HCT116 (cell line): ENCODE results near the gene ZNF14. TPM values are rescaled to one million over a fixed set of nuclear protein-coding genes. Genes with fewer than 3 reads are reported as not detected.

ENCODE experiments used
- ATAC-seq: fragments of 200-7000 bp; cut with Tn5 transposase; 2 replicates; pipeline ENCODE4 v1.9.1; 2020; ENCODE audit warnings: mild to moderate bottlenecking, moderate library complexity
- BruUV-seq: library from RNA; stranded (reverse); fragments of 400-500 nt; replicated peaks from 2 replicates; lab custom pipeline; 2021; lab: Mats Ljungman, UMichigan
- CTCF ChIA-PET: fragments of 300-600 bp; sonication (Branson Sonifier 250); formaldehyde crosslinking; loops from one replicate; lab custom pipeline; 2021; ENCODE audit warnings: antibody characterized with exemption; lab: Charles Lee
- POLR2A ChIA-PET: fragments of 300-600, 350-600 bp; sonication (Branson Sonifier 250); formaldehyde crosslinking; loops from one replicate; lab custom pipeline; 2021; ENCODE audit warnings: antibody characterized with exemption; lab: Charles Lee
- RAD21 ChIA-PET, 2 experiments: fragments of 300-600 bp; sonication (Branson Sonifier 250); formaldehyde crosslinking; loops; one replicate each; lab custom pipeline; 2023; ENCODE audit warnings: low total read pairs in 2 of 2; ENCODE audit not compliant: uncharacterized antibody in 2 of 2, unreplicated experiment in 2 of 2, low non-redundant PET in 1 of 2; lab: Charles Lee
- DNase-seq: peaks from one replicate; pipeline ENCODE4 v3.0.0-alpha.2; 2010; ENCODE audit warnings: low read depth, low spot score
- H2AFZ ChIP-seq: fragments of 200-600 bp; shearing (Covaris generic), sonication (generic); 2 replicates; pipeline ENCODE4 v1.6.1; 2017; ENCODE audit warnings: low read depth, mixed run types, mixed read lengths, antibody characterized with exemption, low read length; ENCODE audit not compliant: poor library complexity, severe bottlenecking
- H3K27ac ChIP-seq: 2 replicates; pipeline ENCODE4 v1.5.1; 2012; ENCODE audit warnings: low read depth, low read length
- H3K27me3 ChIP-seq: fragments of 200-600 bp; sonication (generic); 2 replicates; pipeline ENCODE4 v1.6.1; 2016; ENCODE audit warnings: mixed run types, low read length, mixed read lengths; ENCODE audit not compliant: insufficient read depth
- H3K36me3 ChIP-seq, 2 experiments: fragments of 200-500 bp in 1 of 2; fragments of 200-600 bp in 1 of 2; sonication (Bioruptor generic) in 1 of 2; sonication (generic) in 1 of 2; 2 replicates each; pipeline versions ENCODE4 v1.5.1 to v1.6.1; 2014 to 2016; ENCODE audit warnings: low read length in 2 of 2, inconsistent platforms in 1 of 2, mixed read lengths in 1 of 2, mixed run types in 1 of 2; ENCODE audit not compliant: insufficient read depth in 2 of 2, control insufficient read depth in 1 of 2
- H3K4me1 ChIP-seq, 2 experiments: fragments of 200-600 bp in 1 of 2; sonication (generic) in 1 of 2; 2 replicates each; pipeline versions ENCODE4 v1.5.1 to v1.6.1; 2012 to 2017; ENCODE audit warnings: low read length in 2 of 2, inconsistent platforms in 1 of 2, mild to moderate bottlenecking in 1 of 2, mixed read lengths in 1 of 2, mixed run types in 1 of 2, moderate library complexity in 1 of 2; ENCODE audit not compliant: insufficient read depth in 2 of 2, control insufficient read depth in 1 of 2
- H3K4me2 ChIP-seq: fragments of 200-600 bp; sonication (generic); 2 replicates; pipeline ENCODE4 v1.6.1; 2017; ENCODE audit warnings: mixed run types, low read length, mixed read lengths
- H3K4me3 ChIP-seq, 2 experiments: fragments of 200-600 bp in 1 of 2; sonication (generic) in 1 of 2; replicated peaks in 1 of 2; 2 replicates each; pipeline ENCODE4 v1.5.1; 2011 to 2016; ENCODE audit warnings: low read length in 2 of 2, control low read depth in 1 of 2, low read depth in 1 of 2, mild to moderate bottlenecking in 1 of 2, mixed read lengths in 1 of 2, mixed run types in 1 of 2
- H3K79me2 ChIP-seq: fragments of 200-600 bp; sonication (generic); 2 replicates; pipeline ENCODE4 v1.6.1; 2017; ENCODE audit warnings: mild to moderate bottlenecking, mixed run types, low read length, moderate library complexity, mixed read lengths; ENCODE audit not compliant: insufficient read depth
- H3K9ac ChIP-seq: fragments of 200-600 bp; sonication (generic); 2 replicates; pipeline ENCODE4 v1.6.1; 2016; ENCODE audit warnings: low read length, mixed read lengths
- H3K9me2 ChIP-seq: fragments of 200-600 bp; sonication (generic), shearing (Covaris generic); 2 replicates; pipeline ENCODE4 v1.6.1; 2017; ENCODE audit warnings: mixed run types, mild to moderate bottlenecking, moderate library complexity; ENCODE audit not compliant: insufficient read depth
- H3K9me3 ChIP-seq, 2 experiments: fragments of 200-500 bp in 1 of 2; fragments of 200-600 bp in 1 of 2; sonication (Bioruptor generic) in 1 of 2; sonication (generic) in 1 of 2; 2 replicates each; pipeline ENCODE4 v1.6.1; 2014 to 2017; ENCODE audit warnings: low read length in 2 of 2, mixed read lengths in 2 of 2, inconsistent platforms in 1 of 2, low read depth in 1 of 2, mild to moderate bottlenecking in 1 of 2, mixed run types in 1 of 2, moderate library complexity in 1 of 2; ENCODE audit not compliant: control insufficient read depth in 1 of 2, insufficient read depth in 1 of 2
- H4K20me1 ChIP-seq: fragments of 200-600 bp; sonication (generic), shearing (Covaris generic); 2 replicates; pipeline ENCODE4 v1.6.1; 2017; ENCODE audit warnings: mixed run types, mild to moderate bottlenecking, moderate library complexity; ENCODE audit not compliant: insufficient read depth
- CBX3 ChIP-seq: IDR thresholded peaks from 2 replicates; pipeline ENCODE4 v1.6.1; 2012; ENCODE audit warnings: low read depth
- CEBPB ChIP-seq: IDR thresholded peaks from 2 replicates; pipeline ENCODE4 v1.6.1; 2012; ENCODE audit warnings: low read depth
- CTCF ChIP-seq, 3 experiments: fragments of 200-600 bp in 1 of 3; sonication (generic) in 1 of 3; IDR thresholded peaks in 2 of 3; conservative IDR thresholded peaks in 1 of 3; 2 replicates each; pipeline ENCODE4 v1.5.1; 2012 to 2017; ENCODE audit warnings: low read depth in 2 of 3, low read length in 2 of 3, antibody characterized with exemption in 1 of 3, borderline replicate concordance in 1 of 3, control low read depth in 1 of 3, mild to moderate bottlenecking in 1 of 3, mixed read lengths in 1 of 3, mixed run types in 1 of 3, moderate library complexity in 1 of 3; ENCODE audit not compliant: insufficient read depth in 1 of 3
- EGR1 ChIP-seq: IDR thresholded peaks from 2 replicates; pipeline ENCODE4 v1.6.1; 2012; ENCODE audit warnings: low read depth
- ELF1 ChIP-seq: IDR thresholded peaks from 2 replicates; pipeline ENCODE4 v1.6.1; 2012; ENCODE audit warnings: low read depth, borderline replicate concordance
- EZH2 ChIP-seq: fragments of 200-600 bp; sonication (generic); IDR thresholded peaks from 2 replicates; pipeline ENCODE4 v1.6.1; 2017; ENCODE audit warnings: antibody characterized with exemption, mixed run types
- EZH2phosphoT487 ChIP-seq: fragments of 200-600 bp; IDR thresholded peaks from 2 replicates; pipeline ENCODE4 v1.6.1; 2018; ENCODE audit warnings: antibody characterized with exemption, borderline replicate concordance
- FOSL1 ChIP-seq: IDR thresholded peaks from 2 replicates; pipeline ENCODE4 v1.6.1; 2012; ENCODE audit warnings: low read depth
- JUND ChIP-seq: IDR thresholded peaks from 2 replicates; pipeline ENCODE4 v1.6.1; 2012
- POLR2A ChIP-seq: IDR thresholded peaks from 2 replicates; pipeline ENCODE4 v1.7.0; 2011; ENCODE audit warnings: borderline replicate concordance; ENCODE audit not compliant: insufficient read depth, insufficient read length; ENCODE audit errors: extremely low read depth
- POLR2AphosphoS5 ChIP-seq: IDR thresholded peaks from 2 replicates; pipeline ENCODE4 v1.6.1; 2011; ENCODE audit warnings: mild to moderate bottlenecking, low read depth, low read length, moderate library complexity
- RAD21 ChIP-seq: IDR thresholded peaks from 2 replicates; pipeline ENCODE4 v1.6.1; 2012; ENCODE audit warnings: low read depth, mild to moderate bottlenecking
- REST ChIP-seq: IDR thresholded peaks from 2 replicates; pipeline ENCODE4 v1.6.1; 2012; ENCODE audit warnings: low read depth
- SP1 ChIP-seq: IDR thresholded peaks from 2 replicates; pipeline ENCODE4 v1.6.1; 2012; ENCODE audit warnings: low read depth
- SRF ChIP-seq: IDR thresholded peaks from 2 replicates; pipeline ENCODE4 v1.6.1; 2012; ENCODE audit warnings: low read depth
- TCF7L2 ChIP-seq: IDR thresholded peaks from 2 replicates; pipeline ENCODE4 v1.7.0; 2011; ENCODE audit warnings: borderline replicate concordance, inconsistent platforms; ENCODE audit not compliant: insufficient read depth, insufficient read length; ENCODE audit errors: extremely low read depth
- YY1 ChIP-seq: IDR thresholded peaks from 2 replicates; pipeline ENCODE4 v1.6.1; 2011; ENCODE audit warnings: low read length, low read depth, moderate library complexity, mild to moderate bottlenecking; ENCODE audit not compliant: insufficient replicate concordance; ENCODE audit errors: extremely low read depth
- ZBTB33 ChIP-seq: IDR thresholded peaks from 2 replicates; pipeline ENCODE4 v1.6.1; 2011; ENCODE audit warnings: mild to moderate bottlenecking, low read length, moderate library complexity; ENCODE audit not compliant: insufficient replicate concordance; ENCODE audit errors: extremely low read depth
- ZNF274 ChIP-seq: fragments of 200-500 bp; sonication (Bioruptor generic); IDR thresholded peaks from 2 replicates; pipeline ENCODE4 v1.6.1; 2014; ENCODE audit warnings: mild to moderate bottlenecking, low read depth, low read length, inconsistent platforms
- intact Hi-C: fragments of 100-400 bp; cut with micrococcal nuclease; formaldehyde crosslinking; loops from 2 replicates; pipeline ENCODE4 v1.10.0; 2022
- total RNA-seq: library from RNA; stranded (reverse); gene quantifications from one replicate; pipeline ENCODE4 v1.2.1, GENCODE V29; 2021; ENCODE audit not compliant: unreplicated experiment
- TF ChIP-seq, protein P1 (sequence below): IDR thresholded peaks from 2 replicates; pipeline ENCODE4 v1.6.1; 2012

ZNF14 gene
- total RNA-seq, 1 experiment from 2014 or later = 4.8 TPM

GRCh38 chr19:19662871-19663255 lies 70.0 kb downstream of the ZNF14 start:
- H3K9ac ChIP-seq = peak overlapping the region; percentile 95
- H2AFZ ChIP-seq = no peak overlapping the region
- H3K4me3 ChIP-seq = peak overlapping the region; percentile 70 to 96
- peaks cover 13 to 24% of the 10 kb centered on the region in 2 experiments; a peak in 3 of 4 replicates for H3K36me3 ChIP-seq
- ATAC-seq = no peak
- CTCF ChIA-PET = no interaction called here
- H3K4me1 ChIP-seq = peaks cover 8 to 33% of the 10 kb centered on the region in 2 experiments; a peak in 3 of 4 replicates
- TF ChIP-seq POLR2A (no peak), EZH2phosphoT487 (no peak), POLR2AphosphoS5 (no peak), YY1 (no peak), ZNF274 (no peak), RAD21 (no peak), JUND (no peak), CTCF (IDR thresholded peaks at IDR 0.05 in 2 of 3, conservative IDR thresholded peaks at IDR 0.05 in 1 of 3; ENCODE audit: borderline replicate concordance in 1 of 3, insufficient read depth in 1 of 3, low read depth in 2 of 3, low read length in 2 of 3) (no peak), ELF1 (no peak), REST (no peak), SRF (no peak), TCF7L2 (no peak), FOSL1 (no peak), EZH2 (no peak), ZBTB33 (no peak), CBX3 (no peak), SP1 (no peak), EGR1 (no peak), CEBPB (no peak)
- TF ChIP-seq, protein P1, sequence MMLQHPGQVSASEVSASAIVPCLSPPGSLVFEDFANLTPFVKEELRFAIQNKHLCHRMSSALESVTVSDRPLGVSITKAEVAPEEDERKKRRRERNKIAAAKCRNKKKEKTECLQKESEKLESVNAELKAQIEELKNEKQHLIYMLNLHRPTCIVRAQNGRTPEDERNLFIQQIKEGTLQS = no peak
- TF ChIP-seq, all 23 proteins: peak for 0
- no peaks in the 10 kb centered on the region for H3K27me3 ChIP-seq
- no peaks in the 10 kb centered on the region for H3K9me3 ChIP-seq
- DNase-seq = no peak
- no peaks in the 10 kb centered on the region for H4K20me1 ChIP-seq
- H3K4me2 ChIP-seq = peak overlapping the region; percentile 91
- H3K27ac ChIP-seq = peak overlapping the region; percentile 92
- RAD21 ChIA-PET = no interaction called here
- POLR2A ChIA-PET = no interaction called here
- intact Hi-C loops = loop anchor here (1.0 kb wide), 1 partner anchor 113 kb away; no protein-coding TSS in a partner anchor
- H3K79me2 ChIP-seq = peaks cover 41% of the 10 kb centered on the region
- no peaks in the 10 kb centered on the region for H3K9me2 ChIP-seq
- BruUV-seq = no TSS peak
